Astrocyte (in vitro differentiated cells and primary cell): ENCODE measurements around the gene SPOCK1. TPM values are rescaled to one million over a fixed set of nuclear protein-coding genes. Genes with fewer than 3 reads are reported as not detected.

Experiments used
- DNase-seq: peaks from one replicate; pipeline ENCODE4 v3.0.0-alpha.2; 2010; ENCODE audit warnings: low read depth
- FAIRE-seq: peaks from 2 replicates; lab custom pipeline; 2011; peaks lifted over from hg19 to GRCh38; lab: Jason Lieb, UNC
- H2AFZ ChIP-seq: 2 replicates; pipeline ENCODE4 v1.6.0; 2012; ENCODE audit warnings: low read depth, low read length, inconsistent platforms
- H3K27ac ChIP-seq: 2 replicates; pipeline ENCODE4 v1.5.1; 2011; ENCODE audit warnings: low read depth, low read length, inconsistent platforms
- H3K27me3 ChIP-seq: 2 replicates; pipeline ENCODE4 v1.6.0; 2011; ENCODE audit warnings: low read length, inconsistent platforms; ENCODE audit not compliant: insufficient read depth
- H3K36me3 ChIP-seq: 2 replicates; pipeline ENCODE4 v1.5.1; 2011; ENCODE audit warnings: low read length, inconsistent platforms; ENCODE audit not compliant: insufficient read depth
- H3K4me1 ChIP-seq: 2 replicates; pipeline ENCODE4 v1.5.1; 2011; ENCODE audit warnings: low read length, inconsistent platforms; ENCODE audit not compliant: insufficient read depth
- H3K4me2 ChIP-seq: 2 replicates; pipeline ENCODE4 v1.6.0; 2012; ENCODE audit warnings: low read length, inconsistent platforms
- H3K4me3 ChIP-seq: 2 replicates; pipeline ENCODE4 v1.5.1; 2011; ENCODE audit warnings: low read depth, mild to moderate bottlenecking, low read length, inconsistent platforms; ENCODE audit not compliant: insufficient read depth
- H3K79me2 ChIP-seq: 2 replicates; pipeline ENCODE4 v1.6.0; 2012; ENCODE audit warnings: mild to moderate bottlenecking, low read length, inconsistent platforms; ENCODE audit not compliant: insufficient read depth
- H3K9ac ChIP-seq: 2 replicates; pipeline ENCODE4 v1.6.0; 2012; ENCODE audit warnings: mild to moderate bottlenecking, low read length, inconsistent platforms
- H3K9me3 ChIP-seq: 2 replicates; pipeline ENCODE4 v1.5.1; 2012; ENCODE audit warnings: low read depth, mild to moderate bottlenecking, low read length, inconsistent platforms; ENCODE audit not compliant: insufficient read depth
- H4K20me1 ChIP-seq: 2 replicates; pipeline ENCODE4 v1.6.0; 2012; ENCODE audit warnings: low read length, inconsistent platforms; ENCODE audit not compliant: insufficient read depth
- H3K27ac Mint-ChIP-seq: one replicate; pipeline ENCODE4 v1.8.0; 2021; ENCODE audit warnings: mild to moderate bottlenecking, mixed read lengths; ENCODE audit not compliant: unreplicated experiment
- H3K27me3 Mint-ChIP-seq: one replicate; pipeline ENCODE4 v1.8.0; 2021; ENCODE audit warnings: low read depth, mixed read lengths; ENCODE audit not compliant: unreplicated experiment
- H3K36me3 Mint-ChIP-seq: one replicate; pipeline ENCODE4 v1.8.0; 2021; ENCODE audit warnings: low read depth, mixed read lengths; ENCODE audit not compliant: unreplicated experiment
- H3K4me1 Mint-ChIP-seq: one replicate; pipeline ENCODE4 v1.8.0; 2021; ENCODE audit warnings: low read depth, mixed read lengths; ENCODE audit not compliant: unreplicated experiment
- H3K4me3 Mint-ChIP-seq: one replicate; pipeline ENCODE4 v1.8.0; 2021; ENCODE audit warnings: mild to moderate bottlenecking, moderate library complexity, mixed read lengths; ENCODE audit not compliant: unreplicated experiment
- H3K9me3 Mint-ChIP-seq: one replicate; pipeline ENCODE4 v1.8.0; 2021; ENCODE audit warnings: mild to moderate bottlenecking, mixed read lengths; ENCODE audit not compliant: unreplicated experiment
- EZH2 ChIP-seq: IDR thresholded peaks from 2 replicates; pipeline ENCODE4 v1.6.1; 2012; ENCODE audit warnings: mild to moderate bottlenecking, low read length, inconsistent platforms; ENCODE audit not compliant: insufficient read depth
- total RNA-seq: library from RNA; stranded (reverse); gene quantifications from 2 replicates; pipeline ENCODE4 v1.2.1, GENCODE V29; 2021
- TF ChIP-seq, protein P1 (sequence below): IDR thresholded peaks from 2 replicates; pipeline ENCODE4 v1.5.1; 2011; ENCODE audit warnings: low read depth, mild to moderate bottlenecking, inconsistent platforms, low read length, moderate library complexity; ENCODE audit not compliant: insufficient read depth

Gene SPOCK1
- total RNA-seq, 1 donor from 2014 or later: 53.5 TPM

DNA sequence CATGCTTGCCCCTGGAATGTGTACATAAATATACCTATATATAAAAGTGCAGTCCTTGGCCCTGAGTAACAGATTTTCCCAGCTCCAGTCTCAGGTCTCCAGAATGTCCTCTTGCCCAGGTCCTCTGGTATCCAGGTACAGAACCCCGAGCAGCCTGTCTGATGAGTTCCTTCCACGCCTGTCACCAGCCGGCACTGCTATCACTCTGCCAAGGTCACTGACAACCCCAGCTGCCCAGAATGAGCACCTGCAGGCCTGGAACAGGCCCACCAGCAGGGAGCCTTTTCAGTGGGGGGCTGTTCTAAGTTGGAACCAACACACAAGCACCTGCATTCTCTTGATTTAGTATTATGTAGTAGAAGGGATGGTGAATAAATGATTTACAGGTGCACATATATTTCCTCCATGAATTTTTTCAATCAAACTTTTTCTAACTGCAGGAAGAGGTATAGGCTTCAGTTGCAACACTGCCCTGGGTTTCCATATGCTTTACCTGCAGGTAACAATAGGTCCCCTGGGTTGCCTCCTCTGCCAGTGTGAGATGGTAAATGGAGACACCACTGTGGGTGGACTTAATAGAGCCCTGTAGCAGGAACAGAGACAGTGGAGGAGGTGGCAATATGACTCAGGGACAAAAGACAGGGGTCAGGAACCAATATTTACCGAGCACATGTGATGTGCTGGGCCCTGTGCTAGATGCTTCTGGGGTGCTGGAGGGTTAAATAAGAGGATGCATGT is 291.9 kb downstream of the SPOCK1 start:
- Mint-ChIP-seq H3K4me3 (no peak overlapping the region), H3K27ac (no peak overlapping the region), H3K9me3 (no peaks in the 10 kb centered on the region), H3K27me3 (peaks cover 2% of the 10 kb centered on the region), H3K36me3 (no peaks in the 10 kb centered on the region), H3K4me1 (peaks cover 21% of the 10 kb centered on the region)
- Histone ChIP-seq H3K4me1 (peaks cover 16% of the 10 kb centered on the region), H3K79me2 (peaks cover 12% of the 10 kb centered on the region), H3K27me3 (no peaks in the 10 kb centered on the region), H4K20me1 (peaks cover 37% of the 10 kb centered on the region), H3K9me3 (no peaks in the 10 kb centered on the region), H3K27ac (no peak overlapping the region), H3K36me3 (no peaks in the 10 kb centered on the region), H3K4me3 (no peak overlapping the region), H3K4me2 (no peak overlapping the region), H2AFZ (no peak overlapping the region), H3K9ac (no peak overlapping the region)
- TF ChIP-seq, protein P1, sequence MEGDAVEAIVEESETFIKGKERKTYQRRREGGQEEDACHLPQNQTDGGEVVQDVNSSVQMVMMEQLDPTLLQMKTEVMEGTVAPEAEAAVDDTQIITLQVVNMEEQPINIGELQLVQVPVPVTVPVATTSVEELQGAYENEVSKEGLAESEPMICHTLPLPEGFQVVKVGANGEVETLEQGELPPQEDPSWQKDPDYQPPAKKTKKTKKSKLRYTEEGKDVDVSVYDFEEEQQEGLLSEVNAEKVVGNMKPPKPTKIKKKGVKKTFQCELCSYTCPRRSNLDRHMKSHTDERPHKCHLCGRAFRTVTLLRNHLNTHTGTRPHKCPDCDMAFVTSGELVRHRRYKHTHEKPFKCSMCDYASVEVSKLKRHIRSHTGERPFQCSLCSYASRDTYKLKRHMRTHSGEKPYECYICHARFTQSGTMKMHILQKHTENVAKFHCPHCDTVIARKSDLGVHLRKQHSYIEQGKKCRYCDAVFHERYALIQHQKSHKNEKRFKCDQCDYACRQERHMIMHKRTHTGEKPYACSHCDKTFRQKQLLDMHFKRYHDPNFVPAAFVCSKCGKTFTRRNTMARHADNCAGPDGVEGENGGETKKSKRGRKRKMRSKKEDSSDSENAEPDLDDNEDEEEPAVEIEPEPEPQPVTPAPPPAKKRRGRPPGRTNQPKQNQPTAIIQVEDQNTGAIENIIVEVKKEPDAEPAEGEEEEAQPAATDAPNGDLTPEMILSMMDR: no peak
- no peak for TF ChIP-seq EZH2
- FAIRE-seq: no peak
- no peak for DNase-seq

DNA sequence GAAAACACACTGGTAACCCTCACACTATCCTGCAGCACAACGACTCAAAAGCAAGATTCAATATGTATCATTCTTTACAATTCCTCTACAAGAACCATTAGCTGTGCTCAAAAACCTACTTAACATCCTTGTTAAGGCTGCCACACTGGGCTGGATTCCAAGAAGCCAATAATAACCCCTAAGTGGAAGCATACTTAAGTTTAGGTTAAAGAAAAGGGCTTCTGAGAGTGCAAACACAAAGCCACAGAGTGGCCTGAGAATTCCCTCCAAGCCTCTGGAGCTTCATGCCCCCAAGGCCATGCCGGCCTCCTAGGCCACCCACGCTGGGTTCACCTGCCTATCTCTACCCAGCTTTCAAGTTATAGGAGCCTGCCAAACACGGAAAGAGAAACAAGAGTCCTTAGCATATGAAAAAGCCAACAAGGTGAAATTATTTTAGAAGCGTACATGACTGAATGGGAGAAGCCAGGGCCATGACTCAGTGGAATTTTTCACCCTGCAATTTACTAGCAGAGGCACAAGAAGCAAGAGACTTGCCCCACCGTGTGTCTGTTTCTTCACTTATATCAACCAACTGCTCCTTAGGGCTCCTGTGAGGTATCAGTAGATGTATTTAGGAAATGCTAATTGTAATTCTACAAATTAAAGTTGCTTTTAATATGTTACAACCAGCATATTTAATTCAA is 293.0 kb downstream of the SPOCK1 start:
- H3K27ac ChIP-seq: peak overlapping the region; percentile 49
- H3K4me1 ChIP-seq: peaks cover 16% of the 10 kb centered on the region
- H3K4me2 ChIP-seq: peak overlapping the region; percentile 52
- peak overlapping the region; percentile 73 for H3K27ac Mint-ChIP-seq
- H3K4me1 Mint-ChIP-seq: peaks cover 21% of the 10 kb centered on the region
- no peaks in the 10 kb centered on the region for H3K27me3 Mint-ChIP-seq
- TF ChIP-seq EZH2: no peak
- TF ChIP-seq, protein P1: peak; percentile 9
- H4K20me1 ChIP-seq: peaks cover 37% of the 10 kb centered on the region
- no peak overlapping the region for H3K4me3 ChIP-seq
- DNase-seq (peak; percentile 82), FAIRE-seq (no peak)
- H3K9me3 ChIP-seq: no peaks in the 10 kb centered on the region
- no peak overlapping the region for H3K4me3 Mint-ChIP-seq
- H3K36me3 Mint-ChIP-seq: no peaks in the 10 kb centered on the region
- H2AFZ ChIP-seq: no peak overlapping the region
- no peaks in the 10 kb centered on the region for H3K27me3 ChIP-seq
- H3K9ac ChIP-seq: peak overlapping the region; percentile 26
- H3K9me3 Mint-ChIP-seq: no peaks in the 10 kb centered on the region
- H3K36me3 ChIP-seq: no peaks in the 10 kb centered on the region
- peaks cover 12% of the 10 kb centered on the region for H3K79me2 ChIP-seq
